H1 (cell line): ENCODE measurements around the gene HNRNPK. TPM values are rescaled to one million over a fixed set of nuclear protein-coding genes. Genes with fewer than 3 reads are reported as not detected.

Experiments
- CTCF ChIA-PET: fragments of 300-600 bp; sonication (Branson Sonifier 250); formaldehyde crosslinking; loops from one replicate; lab custom pipeline; 2021; ENCODE audit not compliant: partially characterized antibody; lab: Charles Lee
- POLR2A ChIA-PET: fragments of 300-600 bp; sonication (Branson Sonifier 250); formaldehyde crosslinking; loops from one replicate; lab custom pipeline; 2021; ENCODE audit warnings: inconsistent platforms; ENCODE audit not compliant: partially characterized antibody; lab: Charles Lee
- DNase-seq, 2 experiments: peaks; one replicate each; pipeline versions ENCODE4 v3.0.0 to v3.0.0-alpha.2; 2010 to 2022; ENCODE audit warnings: low spot score in 2 of 2, low read depth in 1 of 2, mixed read lengths in 1 of 2
- FAIRE-seq: peaks from 2 replicates; lab custom pipeline; 2011; peaks lifted over from hg19 to GRCh38; lab: Jason Lieb, UNC
- H2AFZ ChIP-seq: 2 replicates; pipeline ENCODE4 v1.8.1; 2012; ENCODE audit warnings: low read length, inconsistent platforms
- H2AK5ac ChIP-seq: 2 replicates; pipeline ENCODE4 v1.6.1; 2013; ENCODE audit warnings: low read depth, low read length
- H2BK120ac ChIP-seq: replicated peaks from 2 replicates; pipeline ENCODE3; 2013; ENCODE audit warnings: low read depth, low read length, inconsistent platforms
- H2BK12ac ChIP-seq: 2 replicates; pipeline ENCODE4 v1.6.1; 2013; ENCODE audit warnings: low read depth, low read length
- H2BK15ac ChIP-seq: 2 replicates; pipeline ENCODE4 v1.6.1; 2013; ENCODE audit warnings: low read length
- H2BK20ac ChIP-seq: 2 replicates; pipeline ENCODE4 v1.6.1; 2013; ENCODE audit warnings: low read length
- H2BK5ac ChIP-seq: 2 replicates; pipeline ENCODE4 v1.6.1; 2013; ENCODE audit warnings: low read depth, low read length
- H3K14ac ChIP-seq: 2 replicates; pipeline ENCODE4 v1.6.1; 2013; ENCODE audit warnings: inconsistent platforms; ENCODE audit not compliant: insufficient read length
- H3K18ac ChIP-seq: 2 replicates; pipeline ENCODE4 v1.6.1; 2013; ENCODE audit warnings: low read length; ENCODE audit errors: extremely low read depth
- H3K23ac ChIP-seq: 2 replicates; pipeline ENCODE4 v1.6.1; 2013; ENCODE audit warnings: inconsistent platforms; ENCODE audit not compliant: insufficient read length
- H3K23me2 ChIP-seq: 2 replicates; pipeline ENCODE4 v1.6.1; 2013; ENCODE audit warnings: low read depth, low read length
- H3K27ac ChIP-seq: 2 replicates; pipeline ENCODE4 v1.6.1; 2011; ENCODE audit warnings: low read depth, low read length, inconsistent platforms
- H3K27me3 ChIP-seq, 4 experiments: replicated peaks in 1 of 4; 1 replicate in 1 of 4; 2 replicates in 3 of 4; pipeline versions ENCODE4 v1.6.1 to v1.8.1; 2011 to 2013; ENCODE audit warnings: low read length in 3 of 4, mild to moderate bottlenecking in 3 of 4, inconsistent platforms in 2 of 4, mixed read lengths in 2 of 4, moderate library complexity in 1 of 4; ENCODE audit not compliant: control insufficient read depth in 3 of 4, insufficient read depth in 3 of 4; ENCODE audit errors: extremely low read depth in 1 of 4
- H3K36me3 ChIP-seq, 4 experiments: 2 replicates each; pipeline versions ENCODE4 v1.6.1 to v1.8.1; 2011 to 2013; ENCODE audit warnings: mild to moderate bottlenecking in 4 of 4, low read length in 3 of 4, moderate library complexity in 2 of 4, control low read depth in 1 of 4, inconsistent platforms in 1 of 4; ENCODE audit not compliant: insufficient read depth in 4 of 4, control insufficient read depth in 2 of 4
- H3K4ac ChIP-seq: replicated peaks from 2 replicates; pipeline ENCODE3; 2013; ENCODE audit warnings: low read length, low read depth, mixed read lengths, inconsistent platforms; ENCODE audit not compliant: insufficient read length
- H3K4me1 ChIP-seq, 4 experiments: replicated peaks in 1 of 4; 1 replicate in 1 of 4; 2 replicates in 3 of 4; pipeline versions ENCODE4 v1.6.1 to v1.8.1; 2011 to 2013; ENCODE audit warnings: low read length in 3 of 4, inconsistent platforms in 2 of 4, mixed read lengths in 1 of 4; ENCODE audit not compliant: insufficient read depth in 4 of 4, control insufficient read depth in 3 of 4
- H3K4me2 ChIP-seq, 2 experiments: 2 replicates each; pipeline versions ENCODE4 v1.6.1 to v1.8.1; 2011 to 2013; ENCODE audit warnings: low read depth in 2 of 2, low read length in 2 of 2, control low read depth in 1 of 2, inconsistent platforms in 1 of 2, mild to moderate bottlenecking in 1 of 2; ENCODE audit not compliant: insufficient read depth in 1 of 2
- H3K4me3 ChIP-seq, 4 experiments: fragments of 200-600, 300-600 bp in 1 of 4; sonication (generic), shearing (Covaris generic), sonication (Bioruptor Twin) in 1 of 4; 2 replicates each; pipeline versions ENCODE4 v1.5.1 to v1.8.1; 2011 to 2016; ENCODE audit warnings: low read length in 4 of 4, low read depth in 3 of 4, control low read depth in 2 of 4, inconsistent platforms in 2 of 4, mild to moderate bottlenecking in 2 of 4, mixed read lengths in 1 of 4, moderate library complexity in 1 of 4; ENCODE audit not compliant: insufficient read depth in 2 of 4; ENCODE audit errors: extremely low read depth in 1 of 4
- H3K56ac ChIP-seq: replicated peaks from 2 replicates; pipeline ENCODE3; 2013; ENCODE audit warnings: low read depth, mild to moderate bottlenecking, mixed read lengths, low read length, inconsistent platforms; ENCODE audit not compliant: insufficient read length
- H3K79me1 ChIP-seq: 2 replicates; pipeline ENCODE4 v1.6.1; 2013; ENCODE audit warnings: low read depth, low read length, control low read depth
- H3K79me2 ChIP-seq, 2 experiments: 2 replicates each; pipeline versions ENCODE4 v1.6.1 to v1.8.1; 2012 to 2013; ENCODE audit warnings: low read length in 2 of 2, mild to moderate bottlenecking in 2 of 2, inconsistent platforms in 1 of 2; ENCODE audit not compliant: insufficient read depth in 2 of 2, control insufficient read depth in 1 of 2
- H3K9ac ChIP-seq, 4 experiments: replicated peaks in 1 of 4; 1 replicate in 1 of 4; 2 replicates in 3 of 4; pipeline versions ENCODE4 v1.6.1 to v1.8.1; 2011 to 2013; ENCODE audit warnings: low read depth in 3 of 4, low read length in 3 of 4, control low read depth in 2 of 4, mild to moderate bottlenecking in 2 of 4, moderate library complexity in 2 of 4, inconsistent platforms in 1 of 4; ENCODE audit errors: extremely low read depth in 1 of 4
- H3K9me3 ChIP-seq, 2 experiments: 2 replicates each; pipeline versions ENCODE4 v1.6.1 to v1.8.1; 2012 to 2013; ENCODE audit warnings: mild to moderate bottlenecking in 2 of 2, moderate library complexity in 2 of 2, control low read depth in 1 of 2, inconsistent platforms in 1 of 2, low read depth in 1 of 2, low read length in 1 of 2, mixed read lengths in 1 of 2; ENCODE audit not compliant: insufficient read depth in 2 of 2
- H4K20me1 ChIP-seq, 2 experiments: replicated peaks in 1 of 2; 2 replicates each; pipeline versions ENCODE3 to v1.8.1; 2011 to 2013; ENCODE audit warnings: inconsistent platforms in 2 of 2, low read length in 2 of 2, mild to moderate bottlenecking in 1 of 2; ENCODE audit not compliant: insufficient read depth in 2 of 2, control insufficient read depth in 1 of 2
- H4K5ac ChIP-seq: 2 replicates; pipeline ENCODE4 v1.6.1; 2013; ENCODE audit warnings: low read length, low read depth, mixed read lengths, inconsistent platforms; ENCODE audit not compliant: insufficient read length
- H4K8ac ChIP-seq: 2 replicates; pipeline ENCODE4 v1.8.0; 2013; ENCODE audit warnings: mild to moderate bottlenecking, moderate library complexity, low read length, inconsistent platforms; ENCODE audit not compliant: insufficient read depth; ENCODE audit errors: extremely low read depth
- H4K91ac ChIP-seq: replicated peaks from 2 replicates; pipeline ENCODE3; 2013; ENCODE audit warnings: low read length, mixed read lengths, inconsistent platforms; ENCODE audit not compliant: insufficient read length
- BCL11A ChIP-seq, 2 experiments: IDR thresholded peaks; one replicate each; pipeline ENCODE4 v1.6.1; 2011; ENCODE audit warnings: low read depth in 2 of 2, low read length in 2 of 2, mild to moderate bottlenecking in 2 of 2
- CREB1 ChIP-seq: IDR thresholded peaks from 2 replicates; pipeline ENCODE4 v1.6.1; 2012; ENCODE audit warnings: inconsistent platforms
- CTCF ChIP-seq, 3 experiments: IDR thresholded peaks; 1 replicate in 2 of 3; 2 replicates in 1 of 3; pipeline versions ENCODE4 v1.5.1 to v1.6.1; 2011; ENCODE audit warnings: low read length in 3 of 3, mild to moderate bottlenecking in 3 of 3, inconsistent platforms in 2 of 3, low read depth in 1 of 3, moderate library complexity in 1 of 3; ENCODE audit not compliant: insufficient read depth in 1 of 3; ENCODE audit errors: control extremely low read depth in 1 of 3
- MAFK ChIP-seq: IDR thresholded peaks from 2 replicates; pipeline ENCODE4 v1.6.1; 2012; ENCODE audit warnings: low read depth, mild to moderate bottlenecking, improper control_type of control experiment, low read length
- RBBP5 ChIP-seq: IDR thresholded peaks from 2 replicates; pipeline ENCODE4 v1.7.1; 2012; ENCODE audit warnings: low read depth, mild to moderate bottlenecking, inconsistent platforms, low read length, moderate library complexity, borderline replicate concordance
- TAF7 ChIP-seq: optimal IDR thresholded peaks from 2 replicates; pipeline ENCODE3; 2011; ENCODE audit warnings: low read depth, mild to moderate bottlenecking, inconsistent platforms, low read length, moderate library complexity, borderline replicate concordance
- TCF12 ChIP-seq: IDR thresholded peaks from 2 replicates; pipeline ENCODE4 v1.6.1; 2011; ENCODE audit warnings: low read depth, mild to moderate bottlenecking, low read length
- TEAD4 ChIP-seq: IDR thresholded peaks from 2 replicates; pipeline ENCODE4 v1.6.1; 2012; ENCODE audit warnings: low read depth, low read length, inconsistent platforms, mixed read lengths
- USF2 ChIP-seq: IDR thresholded peaks from 2 replicates; pipeline ENCODE4 v1.6.1; 2011; ENCODE audit warnings: low read length, improper control_type of control experiment
- WGBS, 2 experiments: shearing (Covaris generic) in 1 of 2; methylation state at CpG; one replicate each; pipeline versions ENCODE4 v1.1.6 to v1.1.7; 2013 to 2015; ENCODE audit warnings: low lambda C conversion rate in 2 of 2, mixed read lengths in 2 of 2, inconsistent platforms in 1 of 2, low coverage in 1 of 2, missing lambda C conversion rate in 1 of 2; ENCODE audit not compliant: insufficient replicate concordance in 2 of 2, insufficient coverage in 1 of 2, insufficient read length in 1 of 2; ENCODE audit errors: extremely low coverage in 1 of 2, missing lambda C conversion rate in 1 of 2; 5-methylcytosine and 5-hydroxymethylcytosine counted together
- polyA plus RNA-seq, 7 experiments: library from polyadenylated mRNA; depleted of rRNA in 3 of 7; stranded (reverse) in 5 of 7; unstranded in 2 of 7; fragments of >200 nt in 5 of 7; fragments of 200-250 nt in 2 of 7; gene quantifications; 1 replicate in 5 of 7; 2 replicates in 1 of 7; 4 replicates in 1 of 7; pipeline versions ENCODE4 v1.2.1 to v1.2.3, GENCODE V29; 2011 to 2013; ENCODE audit warnings: missing spikeins in 2 of 7, mixed read lengths in 2 of 7
- total RNA-seq: library from RNA; stranded (reverse); fragmentation: NEBNext Ultra II Directional; extraction: Animal tissue kit (Norgen Biotek cat#: 25700); gene quantifications from 2 replicates; pipeline ENCODE4 v1.2.1, GENCODE V29; 2021

HNRNPK gene
- total and polyA plus RNA-seq, 2 of the 8 experiments (the other 6 are each of a cell fraction or from before 2014, with no cell fraction given) = 414 to 887 TPM

- WGBS, 2 experiments = 86% methylated on average over 2 of the region's 2 CpGs; no CpG with 5 or more reads in 1 of the 2 experiments
- Histone ChIP-seq H3K27me3 (no peaks in the 10 kb centered on the region), H3K4me3 (peak overlapping the region in 1 of 4 experiments; percentile 98; a peak in 1 of 8 replicates), H3K4ac (no peak overlapping the region), H2BK20ac (no peak overlapping the region), H4K8ac (no peak overlapping the region), H3K14ac (no peak overlapping the region), H3K27ac (no peak overlapping the region), H3K23me2 (peaks cover 3% of the 10 kb centered on the region; the same call in 1 of the 2 replicates), H3K79me1 (peaks cover 3% of the 10 kb centered on the region; the same call in 1 of the 2 replicates), H2AFZ (no peak overlapping the region), H3K18ac (no peak overlapping the region), H2BK120ac (no peak overlapping the region), H3K56ac (no peak overlapping the region), H3K4me2 (no peak overlapping the region), H4K5ac (no peak overlapping the region), H2BK5ac (no peak overlapping the region), H3K36me3 (peaks cover 53 to 69% (median 62%) of the 10 kb centered on the region in 4 experiments), H3K9ac (peak overlapping the region in 1 of 4 experiments; percentile 40; a peak in 1 of 7 replicates), H3K4me1 (no peaks in the 10 kb centered on the region), H3K79me2 (peaks cover 32 to 84% of the 10 kb centered on the region in 2 experiments), H4K91ac (no peak overlapping the region), H2BK12ac (no peak overlapping the region), H3K9me3 (no peaks in the 10 kb centered on the region), H3K23ac (no peak overlapping the region), H2AK5ac (no peak overlapping the region), H2BK15ac (no peak overlapping the region), H4K20me1 (peaks cover 18 to 23% of the 10 kb centered on the region in 2 experiments)
- CTCF ChIA-PET = interaction anchor here (0.6 kb wide), 1 partner anchor 181 kb away, joined by 3 read pairs; no protein-coding TSS in a partner anchor
- DNase-seq (no peak), FAIRE-seq (no peak)
- POLR2A ChIA-PET = interaction anchor here (1.0 to 7.3 kb wide), 5 partner anchors 12 to 55 kb away, joined by 3 to 269 read pairs (median 3); no protein-coding TSS in a partner anchor
- TF ChIP-seq TCF12 = no peak
- no peak for TF ChIP-seq CTCF (IDR thresholded peaks at IDR 0.05; ENCODE audit: control extremely low read depth in 1 of 3, insufficient read depth in 1 of 3, low read depth in 1 of 3, low read length in 3 of 3)
- no peak for TF ChIP-seq MAFK
- TF ChIP-seq TAF7 = no peak
- no peak for TF ChIP-seq TEAD4
- TF ChIP-seq BCL11A (IDR thresholded peaks at IDR 0.05; ENCODE audit: low read depth in 2 of 2, low read length in 2 of 2) = no peak
- no peak for TF ChIP-seq USF2
- TF ChIP-seq RBBP5 = no peak
- TF ChIP-seq CREB1 = no peak
These were observed 3.6 kb downstream of the HNRNPK start for GRCh38 chr9:83976372-83976771.
